Measurements from ENCODE around the gene VIPR2. TPM values are rescaled to one million over a fixed set of nuclear protein-coding genes. Genes with fewer than 3 reads are reported as not detected.

Gene VIPR2
- total RNA-seq, 1 experiment from 2014 or later = not detected

DNA sequence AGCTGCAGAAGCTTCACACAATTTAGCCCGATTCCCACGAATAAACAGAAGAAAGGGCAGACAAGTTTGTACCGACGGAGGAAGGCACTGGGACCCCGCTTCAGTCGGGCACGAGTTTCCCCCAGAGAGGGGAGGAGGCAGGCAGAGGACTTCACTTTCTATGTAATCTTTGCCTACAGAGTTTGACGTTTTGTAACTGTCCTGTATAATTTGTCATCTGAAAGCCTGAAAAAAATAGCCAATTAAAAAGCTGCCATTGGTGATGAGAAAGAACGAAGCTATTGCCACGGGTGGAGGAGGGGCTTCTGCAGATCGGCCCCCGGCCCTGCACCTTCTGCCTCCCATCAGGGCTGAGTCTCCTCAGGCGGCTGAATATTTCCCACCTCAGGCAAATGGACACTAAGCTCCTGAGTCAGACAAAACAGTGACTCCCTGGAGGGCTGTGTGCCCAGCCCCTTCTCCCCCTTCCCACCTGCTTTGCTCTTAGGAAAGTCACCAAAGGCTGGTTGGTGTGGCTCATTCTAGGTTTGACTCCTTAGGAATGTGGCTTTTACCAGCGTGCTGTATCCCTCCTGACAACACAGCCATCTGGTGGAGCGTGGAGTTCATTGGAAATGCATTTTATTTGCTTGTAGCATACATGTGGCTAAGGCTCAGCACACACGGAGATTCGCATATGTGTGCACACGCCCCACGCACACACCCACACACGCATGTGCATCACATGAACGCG lies 117.4 kb downstream of the VIPR2 start:
- Histone ChIP-seq H3K27ac (no peak overlapping the region), H2AFZ (no peak overlapping the region), H3K36me3 (ENCODE audit: low read depth) (no peaks in the 10 kb centered on the region), H3K4me3 (no peak overlapping the region), H3K9me2 (ENCODE audit: insufficient read depth) (no peaks in the 10 kb centered on the region), H3K4me1 (replicated peaks; ENCODE audit: insufficient read depth) (no peaks in the 10 kb centered on the region), H3K79me2 (ENCODE audit: low read depth) (no peaks in the 10 kb centered on the region), H3K27me3 (ENCODE audit: insufficient read depth, low read depth) (peaks cover 93% of the 10 kb centered on the region), H4K20me1 (ENCODE audit: insufficient read depth) (no peaks in the 10 kb centered on the region), H3K4me2 (no peak overlapping the region), H3F3A (ENCODE audit: insufficient read depth, low read depth) (no peaks in the 10 kb centered on the region), H3K9me3 (ENCODE audit: insufficient read depth, low read depth) (no peaks in the 10 kb centered on the region)
- intact Hi-C loops (cut with micrococcal nuclease; ENCODE audit: unreplicated experiment) = no loop called here
- ChIA-PET CTCF (no interaction called here), POLR2A (ENCODE audit: unreplicated experiment) (no interaction called here)
- DNase-seq = no peak
- TF ChIP-seq, protein P1, sequence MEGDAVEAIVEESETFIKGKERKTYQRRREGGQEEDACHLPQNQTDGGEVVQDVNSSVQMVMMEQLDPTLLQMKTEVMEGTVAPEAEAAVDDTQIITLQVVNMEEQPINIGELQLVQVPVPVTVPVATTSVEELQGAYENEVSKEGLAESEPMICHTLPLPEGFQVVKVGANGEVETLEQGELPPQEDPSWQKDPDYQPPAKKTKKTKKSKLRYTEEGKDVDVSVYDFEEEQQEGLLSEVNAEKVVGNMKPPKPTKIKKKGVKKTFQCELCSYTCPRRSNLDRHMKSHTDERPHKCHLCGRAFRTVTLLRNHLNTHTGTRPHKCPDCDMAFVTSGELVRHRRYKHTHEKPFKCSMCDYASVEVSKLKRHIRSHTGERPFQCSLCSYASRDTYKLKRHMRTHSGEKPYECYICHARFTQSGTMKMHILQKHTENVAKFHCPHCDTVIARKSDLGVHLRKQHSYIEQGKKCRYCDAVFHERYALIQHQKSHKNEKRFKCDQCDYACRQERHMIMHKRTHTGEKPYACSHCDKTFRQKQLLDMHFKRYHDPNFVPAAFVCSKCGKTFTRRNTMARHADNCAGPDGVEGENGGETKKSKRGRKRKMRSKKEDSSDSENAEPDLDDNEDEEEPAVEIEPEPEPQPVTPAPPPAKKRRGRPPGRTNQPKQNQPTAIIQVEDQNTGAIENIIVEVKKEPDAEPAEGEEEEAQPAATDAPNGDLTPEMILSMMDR (conservative IDR thresholded peaks at IDR 0.05) = no peak
- no peak for TF ChIP-seq EZH2 (IDR thresholded peaks at IDR 0.05; ENCODE audit: low read depth)
- no TSS peak for BruUV-seq (replicated peaks)

DNA sequence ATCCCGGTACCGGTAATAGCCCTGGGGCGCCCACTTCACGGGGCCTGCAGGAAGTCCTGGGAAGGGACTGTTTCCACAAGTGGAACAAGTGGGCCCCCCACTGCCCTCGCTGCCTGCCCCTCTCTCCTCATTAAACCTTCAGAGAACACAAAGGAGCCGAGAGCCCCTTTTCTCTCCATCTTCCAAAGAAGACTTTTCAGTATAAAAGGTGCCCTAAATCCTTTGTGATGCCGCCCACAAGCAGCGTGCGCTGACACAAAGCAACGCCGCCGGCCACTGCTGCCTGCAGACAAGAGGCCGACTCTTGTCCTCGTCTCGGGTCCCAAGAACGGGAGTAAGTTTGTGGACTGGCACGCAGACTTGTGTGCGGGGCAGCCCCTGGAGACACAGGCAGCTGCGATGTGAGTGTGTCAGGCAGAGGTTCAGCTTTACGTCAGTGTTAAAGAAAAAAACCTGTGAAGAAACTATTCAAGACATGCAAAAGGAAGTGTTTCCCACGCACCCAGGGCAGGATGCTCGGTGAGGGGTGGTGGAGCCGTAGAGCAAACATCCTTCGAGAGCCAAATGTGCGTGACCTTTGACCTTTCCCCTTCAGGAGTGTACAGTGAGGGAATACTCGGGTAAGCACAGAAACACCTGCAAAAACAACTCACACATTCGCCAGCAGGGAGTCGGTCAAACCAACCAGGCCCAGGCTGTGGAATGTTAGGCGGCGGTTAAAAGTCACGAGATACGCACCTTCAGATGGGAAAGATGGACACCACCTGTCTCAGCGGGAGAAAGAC lies 118.2 kb downstream of the VIPR2 start:
- no peak overlapping the region for H3K4me3 ChIP-seq
- CTCF ChIA-PET = no interaction called here
- POLR2A ChIA-PET (ENCODE audit: unreplicated experiment) = no interaction called here

GRCh38 chr7:159025161-159025779 lies 119.4 kb downstream of the VIPR2 start:
- Histone ChIP-seq H3K36me3 (ENCODE audit: low read depth) (no peaks in the 10 kb centered on the region), H3K9me2 (ENCODE audit: insufficient read depth) (no peaks in the 10 kb centered on the region), H3K4me1 (replicated peaks; ENCODE audit: insufficient read depth) (no peaks in the 10 kb centered on the region), H3K27ac (no peak overlapping the region), H3K79me2 (ENCODE audit: low read depth) (no peaks in the 10 kb centered on the region), H3F3A (ENCODE audit: insufficient read depth, low read depth) (no peaks in the 10 kb centered on the region), H3K27me3 (ENCODE audit: insufficient read depth, low read depth) (peaks cover 82% of the 10 kb centered on the region), H4K20me1 (ENCODE audit: insufficient read depth) (no peaks in the 10 kb centered on the region), H2AFZ (no peak overlapping the region), H3K4me3 (no peak overlapping the region), H3K4me2 (no peak overlapping the region), H3K9me3 (ENCODE audit: insufficient read depth, low read depth) (no peaks in the 10 kb centered on the region)
- CTCF ChIA-PET = no interaction called here
- no peak for TF ChIP-seq EZH2 (IDR thresholded peaks at IDR 0.05; ENCODE audit: low read depth)
- TF ChIP-seq, protein P1 (conservative IDR thresholded peaks at IDR 0.05) = no peak
- no peak for DNase-seq
- BruUV-seq (replicated peaks) = no TSS peak
- intact Hi-C loops (cut with micrococcal nuclease; ENCODE audit: unreplicated experiment) = no loop called here
- POLR2A ChIA-PET (ENCODE audit: unreplicated experiment) = no interaction called here

More for the DNA sequence above, 118.2 kb downstream of the VIPR2 start:
- intact Hi-C loops (cut with micrococcal nuclease; ENCODE audit: unreplicated experiment) = no loop called here
- Histone ChIP-seq H3K79me2 (ENCODE audit: low read depth) (no peaks in the 10 kb centered on the region), H2AFZ (no peak overlapping the region), H3F3A (ENCODE audit: insufficient read depth, low read depth) (no peaks in the 10 kb centered on the region), H4K20me1 (ENCODE audit: insufficient read depth) (no peaks in the 10 kb centered on the region), H3K4me1 (replicated peaks; ENCODE audit: insufficient read depth) (no peaks in the 10 kb centered on the region), H3K27me3 (ENCODE audit: insufficient read depth, low read depth) (peaks cover 92% of the 10 kb centered on the region), H3K4me2 (no peak overlapping the region), H3K9me3 (ENCODE audit: insufficient read depth, low read depth) (no peaks in the 10 kb centered on the region), H3K36me3 (ENCODE audit: low read depth) (no peaks in the 10 kb centered on the region), H3K9me2 (ENCODE audit: insufficient read depth) (no peaks in the 10 kb centered on the region), H3K27ac (no peak overlapping the region)
- TF ChIP-seq EZH2 (IDR thresholded peaks at IDR 0.05; ENCODE audit: low read depth) = no peak
- TF ChIP-seq, protein P1 (conservative IDR thresholded peaks at IDR 0.05) = no peak
- DNase-seq = no peak
- no TSS peak for BruUV-seq (replicated peaks)
